Lower leg skin (tissue), 3 donors: Measurements from ENCODE around the gene ELMOD1.

Source experiments
- POLR2A ChIP-seq, 2 donors: fragments of 450-650 bp; IDR thresholded peaks; one replicate each; pipeline ENCODE4 v1.6.1; 2016 to 2017; ENCODE audit warnings: antibody characterized with exemption in 2 of 2, mild to moderate bottlenecking in 1 of 2, moderate library complexity in 1 of 2
- TF ChIP-seq, protein P1 (sequence below), 3 donors: fragments of 450-650 bp; IDR thresholded peaks; one replicate each; pipeline ENCODE4 v1.5.1; 2016; ENCODE audit warnings: antibody characterized with exemption in 3 of 3, mild to moderate bottlenecking in 3 of 3, moderate library complexity in 2 of 3

DNA sequence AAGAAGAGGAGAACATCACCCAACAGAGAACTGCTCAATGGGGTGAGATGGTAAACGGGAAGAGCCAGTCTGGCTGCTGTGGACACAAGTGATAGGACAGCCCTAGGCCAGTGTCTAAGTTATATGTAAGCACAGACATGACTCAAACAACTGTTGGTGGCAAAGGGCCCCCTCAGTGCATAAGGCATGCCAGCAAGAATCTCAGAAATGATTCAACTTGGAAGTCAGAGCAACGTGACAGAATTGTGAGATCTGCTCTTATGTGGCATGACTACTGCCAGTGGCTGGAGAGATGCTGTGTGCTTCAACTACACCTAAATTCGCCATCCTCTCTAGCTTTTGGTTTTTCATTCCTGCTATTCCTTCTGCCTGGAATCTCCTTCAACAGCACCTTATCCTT lies 113.5 kb downstream of the ELMOD1 start:
- TF ChIP-seq, protein P1, sequence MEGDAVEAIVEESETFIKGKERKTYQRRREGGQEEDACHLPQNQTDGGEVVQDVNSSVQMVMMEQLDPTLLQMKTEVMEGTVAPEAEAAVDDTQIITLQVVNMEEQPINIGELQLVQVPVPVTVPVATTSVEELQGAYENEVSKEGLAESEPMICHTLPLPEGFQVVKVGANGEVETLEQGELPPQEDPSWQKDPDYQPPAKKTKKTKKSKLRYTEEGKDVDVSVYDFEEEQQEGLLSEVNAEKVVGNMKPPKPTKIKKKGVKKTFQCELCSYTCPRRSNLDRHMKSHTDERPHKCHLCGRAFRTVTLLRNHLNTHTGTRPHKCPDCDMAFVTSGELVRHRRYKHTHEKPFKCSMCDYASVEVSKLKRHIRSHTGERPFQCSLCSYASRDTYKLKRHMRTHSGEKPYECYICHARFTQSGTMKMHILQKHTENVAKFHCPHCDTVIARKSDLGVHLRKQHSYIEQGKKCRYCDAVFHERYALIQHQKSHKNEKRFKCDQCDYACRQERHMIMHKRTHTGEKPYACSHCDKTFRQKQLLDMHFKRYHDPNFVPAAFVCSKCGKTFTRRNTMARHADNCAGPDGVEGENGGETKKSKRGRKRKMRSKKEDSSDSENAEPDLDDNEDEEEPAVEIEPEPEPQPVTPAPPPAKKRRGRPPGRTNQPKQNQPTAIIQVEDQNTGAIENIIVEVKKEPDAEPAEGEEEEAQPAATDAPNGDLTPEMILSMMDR (IDR thresholded peaks at IDR 0.05), result no peak
- TF ChIP-seq POLR2A (IDR thresholded peaks at IDR 0.05), result no peak
